Vagina (tissue), 2 donors: ENCODE measurements around the gene PPP2CA. TPM values are rescaled to one million over a fixed set of nuclear protein-coding genes. Genes with fewer than 3 reads are reported as not detected.
A peak's percentile ranks its signal among the peaks of the same experiment; 100 is the strongest.

Source experiments
- DNase-seq, 2 donors: peaks; one replicate each; pipeline ENCODE4 v3.0.0-alpha.2; 2017; ENCODE audit errors: extremely low spot score in 2 of 2
- H3K27ac ChIP-seq: fragments of 200-600 bp; sonication (generic); one replicate; pipeline ENCODE4 v1.5.1; 2019
- H3K27me3 ChIP-seq: fragments of 200-600 bp; sonication (generic); one replicate; pipeline ENCODE4 v1.5.1; 2019
- H3K36me3 ChIP-seq, 2 donors: fragments of 200-600 bp; sonication (generic); one replicate each; pipeline ENCODE4 v1.5.1; 2017 to 2019
- H3K4me1 ChIP-seq: fragments of 200-600 bp; sonication (generic); one replicate; pipeline ENCODE4 v1.5.1; 2019
- H3K4me3 ChIP-seq, 2 donors: fragments of 200-600 bp; sonication (generic); 1 replicate in 1 of 2; 2 replicates in 1 of 2; pipeline ENCODE4 v1.5.1; 2016 to 2019
- H3K9me3 ChIP-seq: fragments of 200-600 bp; sonication (generic); one replicate; pipeline ENCODE4 v1.5.1; 2019
- CTCF ChIP-seq, 3 experiments: fragments of 450-650 bp in 2 of 3; fragments of 200-600 bp in 1 of 3; sonication (generic) in 1 of 3; IDR thresholded peaks; one replicate each; pipeline ENCODE4 v1.5.1; 2017 to 2019; ENCODE audit warnings: antibody characterized with exemption in 3 of 3, mild to moderate bottlenecking in 2 of 3, moderate library complexity in 2 of 3
- POLR2A ChIP-seq, 2 donors: fragments of 450-650 bp; IDR thresholded peaks; one replicate each; pipeline ENCODE4 v1.6.1; 2017; ENCODE audit warnings: antibody characterized with exemption in 2 of 2, mild to moderate bottlenecking in 2 of 2, moderate library complexity in 2 of 2
- POLR2AphosphoS5 ChIP-seq, 2 donors: sonication (generic); formaldehyde crosslinking; IDR thresholded peaks; one replicate each; pipeline ENCODE4 v1.9.0; 2017; ENCODE audit warnings: antibody characterized with exemption in 2 of 2, mild to moderate bottlenecking in 2 of 2, low read depth in 1 of 2; ENCODE audit not compliant: insufficient read depth in 1 of 2
- intact Hi-C: fragments of 100-400 bp; cut with DNase I; formaldehyde crosslinking; loops from one replicate; pipeline ENCODE4 v1.15.1; 2023
- total RNA-seq: library from RNA; depleted of rRNA; stranded (reverse); fragments of >200 nt; gene quantifications from one replicate; pipeline ENCODE4 v1.2.3, GENCODE V29; 2016

Gene PPP2CA
- 56.2 TPM for total RNA-seq

- Histone ChIP-seq H3K36me3 (no peaks in the 10 kb centered on the region), H3K27me3 (no peaks in the 10 kb centered on the region), H3K27ac (peak within 1 kb of the TSS; percentile 100), H3K4me1 (peaks cover 48% of the 10 kb centered on the region), H3K9me3 (no peaks in the 10 kb centered on the region), H3K4me3 (peak within 1 kb of the TSS; percentile 84 to 97)
- intact Hi-C loops, result loop anchor here (1.0 kb wide), 1 partner anchor 49 kb away; no protein-coding TSS in a partner anchor
- TF ChIP-seq POLR2AphosphoS5 (IDR thresholded peaks at IDR 0.05; ENCODE audit: insufficient read depth in 1 of 2, low read depth in 1 of 2) (peak; percentile 93 to 96), POLR2A (IDR thresholded peaks at IDR 0.05) (peak; percentile 29 to 95), CTCF (IDR thresholded peaks at IDR 0.05) (peak in 1 of 3 experiments; percentile 22)
- DNase-seq, result peak in 1 of 2 donors; percentile 99
These were observed at the start of gene PPP2CA for GRCh38 chr5:134225780-134226440. TSS of gene PPP2CA (minus strand) at chr5:134226073. CDS start at chr5:134225861, 212 bp downstream.

- no peaks in the 10 kb centered on the region for H3K27me3 ChIP-seq
- no peak overlapping the region for H3K27ac ChIP-seq
- intact Hi-C loops, result no loop called here
- no peak overlapping the region for H3K4me3 ChIP-seq
- no peak for DNase-seq
- TF ChIP-seq POLR2A (IDR thresholded peaks at IDR 0.05) (no peak), POLR2AphosphoS5 (IDR thresholded peaks at IDR 0.05; ENCODE audit: insufficient read depth in 1 of 2, low read depth in 1 of 2) (no peak), CTCF (IDR thresholded peaks at IDR 0.05) (no peak)
- H3K9me3 ChIP-seq, result no peaks in the 10 kb centered on the region
- H3K4me1 ChIP-seq, result no peaks in the 10 kb centered on the region
- no peaks in the 10 kb centered on the region for H3K36me3 ChIP-seq
These were observed 47.9 kb upstream of the PPP2CA start for GRCh38 chr5:134273642-134274395.

GRCh38 chr5:134271059-134271458 is 45.2 kb upstream of the PPP2CA start:
- DNase-seq, result no peak
- no peak for TF ChIP-seq POLR2AphosphoS5 (IDR thresholded peaks at IDR 0.05; ENCODE audit: insufficient read depth in 1 of 2, low read depth in 1 of 2)
- TF ChIP-seq CTCF (IDR thresholded peaks at IDR 0.05), result no peak
- TF ChIP-seq POLR2A (IDR thresholded peaks at IDR 0.05), result no peak
- H3K36me3 ChIP-seq, result no peaks in the 10 kb centered on the region
- H3K4me1 ChIP-seq, result no peaks in the 10 kb centered on the region
- no peaks in the 10 kb centered on the region for H3K27me3 ChIP-seq
- no peak overlapping the region for H3K4me3 ChIP-seq
- H3K9me3 ChIP-seq, result no peaks in the 10 kb centered on the region
- intact Hi-C loops, result no loop called here
- no peak overlapping the region for H3K27ac ChIP-seq

- H3K27ac ChIP-seq, result no peak overlapping the region
- H3K4me1 ChIP-seq, result no peaks in the 10 kb centered on the region
- H3K4me3 ChIP-seq, result no peak overlapping the region
- DNase-seq, result no peak
- no peaks in the 10 kb centered on the region for H3K36me3 ChIP-seq
- no peaks in the 10 kb centered on the region for H3K9me3 ChIP-seq
- H3K27me3 ChIP-seq, result no peaks in the 10 kb centered on the region
- no peak for TF ChIP-seq CTCF (IDR thresholded peaks at IDR 0.05)
- no peak for TF ChIP-seq POLR2AphosphoS5 (IDR thresholded peaks at IDR 0.05; ENCODE audit: insufficient read depth in 1 of 2, low read depth in 1 of 2)
- no peak for TF ChIP-seq POLR2A (IDR thresholded peaks at IDR 0.05)
- intact Hi-C loops, result no loop called here
These were observed 43.0 kb upstream of the PPP2CA start for GRCh38 chr5:134268919-134269318.
